Measurements from ENCODE around the gene VPREB3. TPM values are rescaled to one million over a fixed set of nuclear protein-coding genes. Genes with fewer than 3 reads are reported as not detected.

Gene VPREB3
- total RNA-seq, 1 experiment from 2014 or later, result 1.1 TPM

DNA sequence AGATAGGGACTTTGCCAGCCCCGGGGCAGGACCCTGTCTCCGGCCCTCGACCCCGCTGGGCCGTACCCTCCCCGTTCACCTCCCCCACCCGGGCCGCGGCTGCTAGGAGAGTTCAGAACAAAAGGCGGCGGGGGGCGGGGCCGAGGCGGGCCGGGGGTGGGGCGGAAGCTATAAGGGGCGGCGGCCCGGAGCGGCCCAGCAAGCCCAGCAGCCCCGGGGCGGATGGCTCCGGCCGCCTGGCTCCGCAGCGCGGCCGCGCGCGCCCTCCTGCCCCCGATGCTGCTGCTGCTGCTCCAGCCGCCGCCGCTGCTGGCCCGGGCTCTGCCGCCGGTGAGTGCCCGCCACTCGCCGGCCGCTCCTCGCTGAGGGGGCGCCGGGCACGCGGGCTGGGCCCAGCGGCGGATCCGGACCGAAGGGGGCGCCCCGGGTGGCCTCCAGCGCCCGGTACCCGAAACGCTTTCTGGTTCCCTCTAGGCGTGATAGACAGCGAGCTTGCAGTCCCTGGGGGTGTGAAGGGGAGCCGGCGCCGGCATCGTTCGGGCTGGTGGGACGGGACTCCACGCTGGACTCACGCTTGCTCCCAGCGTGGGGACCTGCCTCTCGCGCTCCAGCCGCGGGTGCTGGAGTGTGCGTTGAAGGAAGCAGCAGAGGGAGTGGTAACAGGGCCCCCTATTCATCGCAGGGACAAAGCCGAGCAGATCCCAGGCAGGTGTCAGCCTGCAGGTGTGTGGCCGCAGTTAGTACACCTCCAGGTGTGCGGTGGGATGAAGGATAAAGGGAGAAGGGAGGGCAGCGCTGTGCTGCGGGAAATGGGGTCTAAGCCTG is 18.6 kb upstream of the VPREB3 start, which contains the start of gene MMP11:
TSS of gene MMP11 (plus strand) at position 201 of the 825 bp plus-strand sequence. CDS start at position 223, 22 bp downstream.
- H3K4me2 ChIP-seq, result peak within 1 kb of the TSS; percentile 90
- no peaks in the 10 kb centered on the region for H3K9me2 ChIP-seq (ENCODE audit: insufficient read depth)
- H3K4me3 ChIP-seq, result peak within 1 kb of the TSS; percentile 51; the same call in 1 of the 2 replicates
- peak in 1 of 2 experiments; percentile 30 for DNase-seq
- ChIA-PET POLR2A (ENCODE audit: unreplicated experiment) (interaction anchor here (0.6 kb wide), 1 partner anchor 22 kb away, joined by 3 read pairs; the partner anchor contains the start of gene ZNF70), CTCF (interaction anchor here (1.0 kb wide), 1 partner anchor 85 kb away, joined by 9 read pairs; the partner anchor contains the start of gene SLC2A11)
- H3K4me1 ChIP-seq (replicated peaks; ENCODE audit: insufficient read depth), result peaks cover 3% of the 10 kb centered on the region; the same call in 1 of the 2 replicates
- no peaks in the 10 kb centered on the region for H4K20me1 ChIP-seq (ENCODE audit: insufficient read depth)
- TF ChIP-seq EZH2 (IDR thresholded peaks at IDR 0.05; ENCODE audit: low read depth), result no peak
- TF ChIP-seq, protein P1, sequence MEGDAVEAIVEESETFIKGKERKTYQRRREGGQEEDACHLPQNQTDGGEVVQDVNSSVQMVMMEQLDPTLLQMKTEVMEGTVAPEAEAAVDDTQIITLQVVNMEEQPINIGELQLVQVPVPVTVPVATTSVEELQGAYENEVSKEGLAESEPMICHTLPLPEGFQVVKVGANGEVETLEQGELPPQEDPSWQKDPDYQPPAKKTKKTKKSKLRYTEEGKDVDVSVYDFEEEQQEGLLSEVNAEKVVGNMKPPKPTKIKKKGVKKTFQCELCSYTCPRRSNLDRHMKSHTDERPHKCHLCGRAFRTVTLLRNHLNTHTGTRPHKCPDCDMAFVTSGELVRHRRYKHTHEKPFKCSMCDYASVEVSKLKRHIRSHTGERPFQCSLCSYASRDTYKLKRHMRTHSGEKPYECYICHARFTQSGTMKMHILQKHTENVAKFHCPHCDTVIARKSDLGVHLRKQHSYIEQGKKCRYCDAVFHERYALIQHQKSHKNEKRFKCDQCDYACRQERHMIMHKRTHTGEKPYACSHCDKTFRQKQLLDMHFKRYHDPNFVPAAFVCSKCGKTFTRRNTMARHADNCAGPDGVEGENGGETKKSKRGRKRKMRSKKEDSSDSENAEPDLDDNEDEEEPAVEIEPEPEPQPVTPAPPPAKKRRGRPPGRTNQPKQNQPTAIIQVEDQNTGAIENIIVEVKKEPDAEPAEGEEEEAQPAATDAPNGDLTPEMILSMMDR (conservative IDR thresholded peaks at IDR 0.05), result no peak
- H3K27ac ChIP-seq, result no peak within 1 kb of the TSS
- peak within 1 kb of the TSS; percentile 74; the same call in 1 of the 2 replicates for H2AFZ ChIP-seq
- no peaks in the 10 kb centered on the region for H3K36me3 ChIP-seq (ENCODE audit: low read depth)
- no peaks in the 10 kb centered on the region for H3K9me3 ChIP-seq (ENCODE audit: insufficient read depth, low read depth)
- no peaks in the 10 kb centered on the region for H3K79me2 ChIP-seq (ENCODE audit: low read depth)
- no peaks in the 10 kb centered on the region for H3K27me3 ChIP-seq (ENCODE audit: insufficient read depth, low read depth)
- BruUV-seq (replicated peaks), result no TSS peak
- intact Hi-C loops (cut with micrococcal nuclease; ENCODE audit: unreplicated experiment), result no loop called here
- peaks cover 31% of the 10 kb centered on the region; the same call in 1 of the 2 replicates for H3F3A ChIP-seq (ENCODE audit: insufficient read depth, low read depth)

GRCh38 chr22:23772315-23772648 is 18.1 kb upstream of the VPREB3 start:
- peaks cover 31% of the 10 kb centered on the region; the same call in 1 of the 2 replicates for H3F3A ChIP-seq (ENCODE audit: insufficient read depth, low read depth)
- no peaks in the 10 kb centered on the region for H3K36me3 ChIP-seq (ENCODE audit: low read depth)
- peaks cover under 1% of the 10 kb centered on the region; the same call in 1 of the 2 replicates for H3K79me2 ChIP-seq (ENCODE audit: low read depth)
- TF ChIP-seq, protein P1 (conservative IDR thresholded peaks at IDR 0.05), result no peak
- no peak for TF ChIP-seq EZH2 (IDR thresholded peaks at IDR 0.05; ENCODE audit: low read depth)
- no peak for DNase-seq
- H3K27ac ChIP-seq, result no peak overlapping the region
- no peaks in the 10 kb centered on the region for H4K20me1 ChIP-seq (ENCODE audit: insufficient read depth)
- H3K4me3 ChIP-seq, result peak overlapping the region; percentile 51; the same call in 1 of the 2 replicates
- intact Hi-C loops (cut with micrococcal nuclease; ENCODE audit: unreplicated experiment), result no loop called here
- H3K4me1 ChIP-seq (replicated peaks; ENCODE audit: insufficient read depth), result peaks cover 3% of the 10 kb centered on the region; the same call in 1 of the 2 replicates
- ChIA-PET POLR2A (ENCODE audit: unreplicated experiment) (no interaction called here), CTCF (interaction anchor here (1.0 kb wide), 1 partner anchor 85 kb away, joined by 9 read pairs; the partner anchor contains the start of gene SLC2A11)
- peak overlapping the region; percentile 90 for H3K4me2 ChIP-seq
- H2AFZ ChIP-seq, result peak overlapping the region; percentile 74; the same call in 1 of the 2 replicates
- H3K27me3 ChIP-seq (ENCODE audit: insufficient read depth, low read depth), result no peaks in the 10 kb centered on the region
- BruUV-seq (replicated peaks), result no TSS peak
- no peaks in the 10 kb centered on the region for H3K9me3 ChIP-seq (ENCODE audit: insufficient read depth, low read depth)
- no peaks in the 10 kb centered on the region for H3K9me2 ChIP-seq (ENCODE audit: insufficient read depth)

DNA sequence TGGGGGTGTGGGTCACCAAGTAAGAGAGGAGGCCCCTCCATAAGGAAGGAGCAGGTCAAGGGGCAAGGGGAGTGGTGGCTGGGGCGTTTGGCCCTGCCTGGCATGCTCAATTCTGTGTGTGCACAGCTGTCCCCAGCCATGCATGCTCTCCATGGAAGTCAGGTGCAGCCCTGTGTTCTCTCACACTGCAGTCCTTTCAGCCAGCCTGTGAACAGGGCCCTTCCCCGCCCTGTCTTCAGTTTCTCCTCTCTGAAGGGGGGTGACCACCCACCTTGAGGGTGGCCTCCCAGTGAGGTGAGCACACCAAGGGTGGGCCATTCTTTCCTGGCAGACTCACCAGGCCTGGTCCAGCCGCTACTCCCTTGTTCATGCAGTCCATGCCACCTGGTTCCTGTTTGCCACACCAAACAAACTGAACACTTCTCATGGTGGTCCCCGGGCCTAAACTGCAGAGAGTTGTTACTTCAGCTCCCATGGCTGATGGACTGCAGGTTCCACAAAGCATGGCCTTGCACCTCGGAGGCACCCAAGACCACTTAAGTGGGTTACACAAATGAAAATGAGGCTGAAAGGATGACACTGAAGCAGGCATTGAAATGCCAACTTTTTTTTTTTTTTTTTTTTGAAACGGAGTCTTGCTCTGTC is 15.2 kb upstream of the VPREB3 start:
- Histone ChIP-seq H3K9me2 (ENCODE audit: insufficient read depth) (no peaks in the 10 kb centered on the region), H3K27me3 (ENCODE audit: insufficient read depth, low read depth) (no peaks in the 10 kb centered on the region), H3K4me1 (replicated peaks; ENCODE audit: insufficient read depth) (peaks cover 22% of the 10 kb centered on the region), H3K4me2 (no peak overlapping the region), H3K79me2 (ENCODE audit: low read depth) (peaks cover 10% of the 10 kb centered on the region), H3K27ac (no peak overlapping the region), H3F3A (ENCODE audit: insufficient read depth, low read depth) (peaks cover 28% of the 10 kb centered on the region; the same call in 1 of the 2 replicates), H4K20me1 (ENCODE audit: insufficient read depth) (peaks cover 20% of the 10 kb centered on the region), H2AFZ (no peak overlapping the region), H3K36me3 (ENCODE audit: low read depth) (peaks cover 4% of the 10 kb centered on the region; the same call in 1 of the 2 replicates), H3K4me3 (no peak overlapping the region), H3K9me3 (ENCODE audit: insufficient read depth, low read depth) (no peaks in the 10 kb centered on the region)
- BruUV-seq (replicated peaks), result no TSS peak
- ChIA-PET CTCF (interaction anchor here (0.7 kb wide), 1 partner anchor 54 kb away, joined by 6 read pairs; no protein-coding TSS in a partner anchor), POLR2A (ENCODE audit: unreplicated experiment) (no interaction called here)
- intact Hi-C loops (cut with micrococcal nuclease; ENCODE audit: unreplicated experiment), result loop anchor here (5.0 kb wide), 1 partner anchor 88 kb away; the partner anchor contains the start of gene SLC2A11
- no peak for TF ChIP-seq EZH2 (IDR thresholded peaks at IDR 0.05; ENCODE audit: low read depth)
- TF ChIP-seq, protein P1 (conservative IDR thresholded peaks at IDR 0.05), result no peak
- DNase-seq, result no peak

Data from PC-9 (cell line).